Keratinocyte (primary cell): ENCODE data around the gene INSYN1. TPM values are rescaled to one million over a fixed set of nuclear protein-coding genes. Genes with fewer than 3 reads are reported as not detected.

Experiments
- DNase-seq: peaks from one replicate; pipeline ENCODE4 v3.0.0-alpha.2; 2011; ENCODE audit warnings: low read depth, missing footprints, low spot score
- FAIRE-seq: peaks from 2 replicates; lab custom pipeline; 2011; peaks lifted over from hg19 to GRCh38; lab: Jason Lieb, UNC
- H2AFZ ChIP-seq: 2 replicates; pipeline ENCODE4 v1.6.0; 2012; ENCODE audit warnings: low read length, control low read depth, inconsistent platforms; ENCODE audit not compliant: control insufficient read depth
- H3K27ac ChIP-seq: 2 replicates; pipeline ENCODE4 v1.5.1; 2011; ENCODE audit warnings: low read length; ENCODE audit not compliant: control insufficient read depth, insufficient read depth
- H3K27me3 ChIP-seq: 3 replicates; pipeline ENCODE4 v1.6.0; 2011; ENCODE audit warnings: low read length; ENCODE audit not compliant: control insufficient read depth, insufficient read depth; ENCODE audit errors: extremely low read depth
- H3K36me3 ChIP-seq, 2 experiments: 2 replicates in 1 of 2; 3 replicates in 1 of 2; pipeline ENCODE4 v1.5.1; 2011; ENCODE audit warnings: low read length in 2 of 2, mild to moderate bottlenecking in 1 of 2; ENCODE audit not compliant: control insufficient read depth in 2 of 2, insufficient read depth in 2 of 2; ENCODE audit errors: extremely low read depth in 1 of 2
- H3K4me1 ChIP-seq: 3 replicates; pipeline ENCODE4 v1.5.1; 2011; ENCODE audit warnings: low read length; ENCODE audit not compliant: control insufficient read depth, insufficient read depth; ENCODE audit errors: extremely low read depth
- H3K4me2 ChIP-seq: 3 replicates; pipeline ENCODE4 v1.6.0; 2011; ENCODE audit warnings: low read depth, low read length; ENCODE audit not compliant: control insufficient read depth, insufficient read depth; ENCODE audit errors: extremely low read depth
- H3K4me3 ChIP-seq, 3 experiments: fragments of 200-600 bp in 1 of 3; sonication (generic) in 1 of 3; 2 replicates in 2 of 3; 3 replicates in 1 of 3; pipeline ENCODE4 v1.5.1; 2011 to 2016; ENCODE audit warnings: low read length in 3 of 3, mild to moderate bottlenecking in 3 of 3, control low read depth in 2 of 3, inconsistent platforms in 1 of 3, low read depth in 1 of 3, mixed read lengths in 1 of 3, mixed run types in 1 of 3, moderate library complexity in 1 of 3; ENCODE audit not compliant: control insufficient read depth in 2 of 3, insufficient read depth in 2 of 3; ENCODE audit errors: extremely low read depth in 1 of 3
- H3K79me2 ChIP-seq: 2 replicates; pipeline ENCODE4 v1.6.0; 2012; ENCODE audit warnings: low read length; ENCODE audit not compliant: control insufficient read depth, insufficient read depth
- H3K9ac ChIP-seq: 3 replicates; pipeline ENCODE4 v1.6.0; 2011; ENCODE audit warnings: low read length; ENCODE audit not compliant: control insufficient read depth, insufficient read depth; ENCODE audit errors: extremely low read depth
- H3K9me1 ChIP-seq: 3 replicates; pipeline ENCODE4 v1.6.0; 2011; ENCODE audit warnings: low read length; ENCODE audit not compliant: control insufficient read depth, insufficient read depth; ENCODE audit errors: extremely low read depth
- H3K9me3 ChIP-seq: 2 replicates; pipeline ENCODE4 v1.5.1; 2012; ENCODE audit warnings: low read depth, low read length; ENCODE audit not compliant: control insufficient read depth
- H4K20me1 ChIP-seq: 3 replicates; pipeline ENCODE4 v1.6.0; 2011; ENCODE audit warnings: low read length; ENCODE audit not compliant: control insufficient read depth, insufficient read depth; ENCODE audit errors: extremely low read depth
- CTCF ChIP-seq, 3 experiments: IDR thresholded peaks in 1 of 3; conservative IDR thresholded peaks in 1 of 3; optimal IDR thresholded peaks in 1 of 3; 2 replicates in 2 of 3; 3 replicates in 1 of 3; pipeline versions ENCODE3 to v1.5.1; 2011; ENCODE audit warnings: low read length in 3 of 3, mild to moderate bottlenecking in 3 of 3, moderate library complexity in 2 of 3, control low read depth in 1 of 3, inconsistent platforms in 1 of 3; ENCODE audit not compliant: insufficient read depth in 2 of 3; ENCODE audit errors: extremely low read depth in 1 of 3
- EZH2 ChIP-seq: IDR thresholded peaks from one replicate; pipeline ENCODE4 v1.6.1; 2012; ENCODE audit warnings: inconsistent platforms, mild to moderate bottlenecking, low read length, moderate library complexity
- dilution Hi-C: fragments of 300-500 bp; cut with MboI; formaldehyde crosslinking; loops from one replicate; pipeline ENCODE4 v1.7.0; 2020; ENCODE audit warnings: low sequenced_read_pairs; ENCODE audit not compliant: extremely low pct_ligation_motif_present
- polyA plus RNA-seq, 5 experiments: library from polyadenylated mRNA; depleted of rRNA in 3 of 5; stranded (reverse) in 3 of 5; stranded (forward) in 1 of 5; unstranded in 1 of 5; fragments of >200 nt; gene quantifications; 1 replicate in 1 of 5; 2 replicates in 3 of 5; 3 replicates in 1 of 5; pipeline versions ENCODE4 v1.2.1 to v1.2.3, GENCODE V29; 2011 to 2012; ENCODE audit warnings: missing spikeins in 2 of 5, low read depth in 1 of 5, low replicate concordance in 1 of 5

Gene INSYN1
- polyA plus RNA-seq, 1 donor (not counting 4 experiments of a cell fraction or from before 2014, with no cell fraction given), result 0.47 TPM

DNA sequence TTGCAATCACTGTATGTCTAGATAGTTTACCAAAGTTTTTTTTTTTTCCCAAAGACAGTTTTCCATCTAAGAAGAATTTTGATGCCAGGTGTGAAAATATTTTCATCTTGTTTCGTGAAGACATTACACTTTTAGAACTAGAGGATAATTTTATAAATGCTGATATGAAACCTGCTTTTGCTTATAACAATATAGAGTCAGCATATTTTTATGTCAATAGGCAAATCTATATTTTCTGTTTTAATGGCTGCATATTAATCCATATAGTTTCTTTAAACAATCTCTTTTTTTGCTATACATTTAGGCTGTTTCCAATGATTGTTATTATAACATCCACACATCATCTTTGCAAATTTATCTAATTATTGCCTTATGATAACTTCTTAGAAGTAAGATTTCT is 12.6 kb upstream of the INSYN1 start:
- FAIRE-seq (no peak), DNase-seq (no peak)
- dilution Hi-C loops, result no loop called here
- no peak overlapping the region for H3K27ac ChIP-seq
- H3K36me3 ChIP-seq, result no peaks in the 10 kb centered on the region
- no peaks in the 10 kb centered on the region for H3K9me1 ChIP-seq
- H3K4me3 ChIP-seq, result no peak overlapping the region
- H4K20me1 ChIP-seq, result no peaks in the 10 kb centered on the region
- no peak overlapping the region for H3K9ac ChIP-seq
- no peaks in the 10 kb centered on the region for H3K9me3 ChIP-seq
- no peak overlapping the region for H2AFZ ChIP-seq
- H3K4me2 ChIP-seq, result no peak overlapping the region
- TF ChIP-seq EZH2 (no peak), CTCF (optimal IDR thresholded peaks at IDR 0.05 in 1 of 3, IDR thresholded peaks at IDR 0.05 in 1 of 3, conservative IDR thresholded peaks at IDR 0.05 in 1 of 3; ENCODE audit: extremely low read depth in 1 of 3, insufficient read depth in 2 of 3, low read length in 3 of 3) (no peak)
- no peaks in the 10 kb centered on the region for H3K79me2 ChIP-seq
- H3K27me3 ChIP-seq, result peaks cover 22% of the 10 kb centered on the region
- no peaks in the 10 kb centered on the region for H3K4me1 ChIP-seq

- Histone ChIP-seq H3K27me3 (peaks cover 35% of the 10 kb centered on the region), H3K9me1 (no peaks in the 10 kb centered on the region), H3K27ac (no peak overlapping the region), H3K79me2 (no peaks in the 10 kb centered on the region), H3K9me3 (no peaks in the 10 kb centered on the region), H3K4me3 (no peak overlapping the region), H4K20me1 (no peaks in the 10 kb centered on the region), H3K4me1 (no peaks in the 10 kb centered on the region), H3K4me2 (no peak overlapping the region), H3K36me3 (no peaks in the 10 kb centered on the region), H3K9ac (no peak overlapping the region), H2AFZ (no peak overlapping the region)
- dilution Hi-C loops, result no loop called here
- TF ChIP-seq CTCF (optimal IDR thresholded peaks at IDR 0.05 in 1 of 3, IDR thresholded peaks at IDR 0.05 in 1 of 3, conservative IDR thresholded peaks at IDR 0.05 in 1 of 3; ENCODE audit: extremely low read depth in 1 of 3, insufficient read depth in 2 of 3, low read length in 3 of 3) (no peak), EZH2 (no peak)
- FAIRE-seq, result no peak
- DNase-seq, result no peak
These were observed 10.8 kb upstream of the INSYN1 start for GRCh38 chr15:73763931-73764330.
